Adipose tissue (tissue), 3 donors: Measurements from ENCODE around the gene TRANK1. TPM values are rescaled to one million over a fixed set of nuclear protein-coding genes. Genes with fewer than 3 reads are reported as not detected.

Experiments
- H3K27ac ChIP-seq: one replicate; pipeline ENCODE4 v1.5.1; 2013; ENCODE audit warnings: low read depth, low read length
- WGBS, 3 donors: extraction: QIAGEN DNeasy Blood & Tissue Kit; methylation state at CpG; one replicate each; pipeline ENCODE4 v1.1.7; 2013; 5-methylcytosine and 5-hydroxymethylcytosine counted together
- polyA plus RNA-seq, 3 donors: library from polyadenylated mRNA; stranded (reverse); fragments of 200-250 nt; gene quantifications; one replicate each; pipeline ENCODE4 v1.2.3, GENCODE V29; 2013
- donor health status: healthy with polysubstance abuse.
- donor health status: Bipolar disorder and iron deficiency.
- donor health status: healthy.

The TRANK1 gene
- polyA plus RNA-seq, 3 donors: 1.7 to 5.7 (median 2.9) TPM

DNA sequence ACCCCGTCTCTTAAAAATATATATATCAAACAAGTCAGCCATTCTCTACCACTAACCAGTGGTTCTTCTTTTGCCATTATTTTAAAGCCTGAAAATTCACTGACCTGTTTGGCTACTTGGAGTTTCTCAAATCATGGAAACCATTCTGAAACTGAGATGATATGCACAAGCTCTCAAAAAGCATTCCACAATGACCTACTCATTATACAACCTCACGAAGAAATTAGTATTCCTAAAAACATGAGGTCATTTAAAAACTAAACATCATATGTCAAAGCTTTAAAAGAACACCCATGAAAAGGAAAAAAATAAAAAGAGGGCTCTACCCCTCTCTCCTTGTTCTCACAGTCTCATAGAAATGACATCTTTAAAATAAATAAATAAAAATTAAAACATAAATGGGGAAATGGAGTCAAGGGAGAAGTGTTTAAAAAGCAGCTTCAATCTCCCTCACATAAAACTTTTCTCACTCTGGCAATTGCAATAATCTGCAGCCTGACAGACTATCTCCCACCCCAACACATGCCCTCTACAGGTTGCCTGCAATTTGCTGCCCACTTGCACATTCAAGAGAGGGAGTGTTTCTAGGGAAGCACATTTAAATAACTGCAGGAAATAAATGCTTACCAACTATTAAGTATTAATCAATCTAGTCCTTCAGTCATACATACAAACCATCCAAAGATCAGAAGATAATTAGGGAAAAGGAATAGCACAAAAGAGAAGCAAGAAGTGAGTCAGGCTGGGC is 73.3 kb downstream of the TRANK1 start:
- H3K27ac ChIP-seq: no peak overlapping the region
- WGBS, 3 donors: 71 to 88% (median 82%) methylated on average over 2 of the region's 2 CpGs

DNA sequence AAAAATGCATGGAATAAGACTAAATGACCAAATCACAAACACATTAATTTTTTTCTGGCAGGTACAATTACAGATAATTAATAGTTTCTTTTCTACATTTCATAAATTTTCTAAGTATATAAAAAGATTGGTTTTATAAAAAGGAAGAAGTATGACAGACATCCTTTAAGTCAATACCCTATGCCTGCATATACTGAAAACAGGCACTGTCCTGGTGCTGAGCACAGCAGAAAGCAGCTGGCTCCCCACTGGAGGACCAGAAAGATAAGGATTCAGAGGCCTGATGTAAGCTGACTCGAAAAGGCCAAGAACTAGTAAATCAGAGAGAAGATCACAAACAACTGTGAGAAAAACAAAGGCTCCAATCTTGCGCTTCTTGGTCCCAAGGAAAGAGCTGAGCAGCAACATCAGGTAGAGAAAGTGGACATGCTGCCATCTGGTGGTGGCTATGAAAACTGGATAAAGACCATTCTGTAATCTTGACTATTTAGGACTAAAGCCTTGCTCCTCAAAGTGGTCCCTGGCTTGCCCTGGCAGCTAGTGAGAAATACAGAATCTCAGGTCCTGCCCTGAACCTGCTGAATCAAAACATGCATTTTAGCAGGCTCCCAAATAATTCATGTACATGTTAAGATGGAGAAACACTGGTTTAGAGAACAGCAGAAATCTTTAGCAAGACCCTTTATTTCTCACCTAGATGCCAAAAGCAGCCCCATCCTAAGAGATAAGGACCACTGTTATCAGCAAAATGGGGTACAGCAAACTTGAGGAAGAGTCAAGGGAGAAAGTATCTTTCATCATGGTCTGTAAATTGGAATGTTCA is 76.0 kb downstream of the TRANK1 start:
- no peak overlapping the region for H3K27ac ChIP-seq
- WGBS, 3 donors: 19 to 25% (median 19%) methylated on average over 2 of the region's 2 CpGs

DNA sequence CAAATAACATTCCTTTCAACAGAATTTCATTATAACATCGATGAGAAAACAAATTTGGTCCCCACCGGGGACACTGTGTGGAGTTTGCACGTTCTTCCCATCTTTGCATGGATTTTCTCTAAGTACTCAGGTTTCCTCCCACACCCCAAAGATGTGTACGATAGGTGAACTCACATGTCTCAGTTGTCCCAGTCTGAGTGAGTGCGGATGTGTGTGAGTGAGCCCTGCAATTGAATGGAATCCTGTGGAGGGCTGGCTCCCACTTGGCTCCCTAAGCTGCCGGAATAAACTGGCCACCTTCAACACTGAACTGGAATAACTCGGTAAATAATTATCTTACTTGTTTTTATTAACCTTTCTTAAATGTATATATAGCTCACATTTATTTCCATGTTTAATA is 77.0 kb downstream of the TRANK1 start:
- 73 to 91% (median 90%) methylated on average over 7 of the region's 7 CpGs for WGBS, 3 donors
- no peak overlapping the region for H3K27ac ChIP-seq

DNA sequence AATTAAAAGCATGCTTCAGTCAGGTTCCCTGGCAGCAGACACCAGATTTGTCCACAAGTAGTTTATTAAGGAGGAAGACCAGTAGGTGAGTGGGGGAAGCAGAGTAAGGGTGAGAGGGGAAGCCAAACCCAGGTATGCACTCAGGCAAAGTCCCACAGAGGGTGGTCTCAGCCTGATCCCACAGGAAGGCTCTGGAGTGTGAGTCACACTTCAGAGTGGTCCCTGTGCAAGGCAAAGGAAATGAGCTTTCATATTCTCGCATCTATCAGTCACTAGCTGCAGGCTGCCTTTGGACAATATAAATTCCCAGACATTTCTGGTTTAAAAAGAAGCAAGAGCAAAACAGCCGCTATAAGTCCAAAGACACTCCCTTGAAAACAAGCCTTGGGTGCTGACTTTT is 78.5 kb downstream of the TRANK1 start:
- 71 to 87% (median 83%) methylated on average over 2 of the region's 2 CpGs for WGBS, 3 donors

DNA sequence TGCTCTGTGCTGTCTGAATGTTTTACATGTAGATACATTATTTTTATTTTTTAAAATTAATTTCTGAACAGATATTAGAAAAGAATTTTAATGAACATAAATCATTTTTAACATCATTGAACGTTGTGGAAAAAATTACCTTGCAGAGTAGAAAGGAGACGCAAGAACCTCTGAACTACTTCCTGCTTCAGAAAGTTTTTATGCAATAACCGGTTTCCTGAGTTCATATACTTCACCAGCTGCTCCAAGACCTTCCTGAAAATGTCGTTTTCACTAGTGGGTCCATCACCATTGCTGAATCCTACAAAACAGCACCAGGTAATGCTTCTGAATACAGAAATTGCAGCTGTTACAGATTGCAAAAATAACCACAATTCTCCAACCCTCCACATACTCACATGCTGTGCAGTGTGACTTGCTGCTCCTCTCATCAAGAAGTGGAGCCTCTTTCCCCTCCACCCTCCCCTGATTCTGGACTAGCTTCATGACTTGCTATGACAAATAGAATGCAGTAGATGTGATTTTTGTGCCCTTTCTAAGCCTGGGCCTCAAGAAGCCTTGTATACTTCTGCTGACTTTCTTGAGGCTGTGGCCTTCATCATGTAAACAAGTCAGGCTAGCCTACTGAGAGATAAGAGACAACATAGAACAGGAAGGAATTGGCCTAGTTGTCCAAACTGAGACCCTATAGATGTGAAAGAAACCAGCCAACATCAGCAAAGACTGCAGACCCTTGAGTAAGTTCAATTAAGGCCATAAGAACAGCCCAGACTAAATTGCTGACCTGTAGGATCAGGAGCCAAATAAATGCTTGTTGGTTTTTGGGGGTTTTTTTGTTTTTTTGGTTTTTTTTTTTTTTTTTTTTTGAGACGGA is 80.4 kb downstream of the TRANK1 start:
- no peak overlapping the region for H3K27ac ChIP-seq
- WGBS, 3 donors: 55 to 78% (median 58%) methylated on average over 5 of the region's 5 CpGs

More for the DNA sequence above, 78.5 kb downstream of the TRANK1 start:
- H3K27ac ChIP-seq: no peak overlapping the region

DNA sequence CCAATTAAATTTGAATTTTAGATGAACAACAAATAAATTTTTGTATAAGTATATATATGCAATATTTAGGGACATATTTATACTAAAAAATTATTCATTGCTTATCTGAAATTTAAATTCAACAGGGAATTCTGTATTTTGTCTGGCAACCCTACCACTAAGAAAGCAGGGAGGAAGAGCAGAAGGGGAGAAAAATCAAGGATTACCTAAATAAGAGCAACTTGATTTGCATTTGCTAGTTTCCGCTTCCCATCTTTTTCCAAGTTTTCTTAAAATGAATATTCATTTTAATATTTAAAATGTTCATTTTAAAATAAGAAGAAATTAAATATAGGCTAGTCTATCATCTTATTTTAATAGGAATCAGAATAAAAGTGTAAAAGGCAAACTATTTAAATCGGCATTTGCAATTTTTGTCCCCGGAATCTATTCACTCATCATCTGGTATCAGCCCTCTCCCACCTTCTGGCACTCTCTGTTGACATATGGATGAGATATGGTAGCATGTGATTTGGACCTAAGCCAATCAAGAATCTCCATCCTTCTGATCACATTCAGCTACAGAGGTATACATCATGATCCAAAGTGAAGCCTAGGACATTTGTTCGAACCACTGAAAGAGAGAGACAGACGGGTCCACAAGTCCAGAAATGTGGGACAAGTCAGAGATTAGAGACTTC is 82.6 kb downstream of the TRANK1 start:
- 96 to 97% (median 97%) methylated on average over 5 of the region's 5 CpGs for WGBS, 3 donors

DNA sequence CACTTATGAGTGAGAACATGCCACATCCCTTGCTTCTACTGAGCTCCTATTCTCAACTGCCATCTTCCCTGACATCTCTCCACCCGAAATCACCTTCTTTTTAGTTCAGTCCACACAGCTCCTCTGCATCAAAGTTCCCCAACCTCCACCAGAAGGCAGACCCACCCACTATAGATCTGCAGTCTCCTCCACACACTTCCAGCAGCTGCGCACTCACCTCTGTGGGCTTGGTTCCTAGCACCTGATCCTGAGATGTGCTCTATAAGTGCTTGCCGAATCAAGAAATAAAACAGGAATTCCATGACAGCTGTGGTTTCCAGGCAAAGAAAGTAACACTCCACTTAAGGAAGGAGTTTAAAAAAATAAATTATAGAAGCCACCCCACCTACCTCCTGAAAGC is 85.4 kb downstream of the TRANK1 start:
- 92 to 96% (median 94%) methylated on average over 3 of the region's 3 CpGs for WGBS, 3 donors
- H3K27ac ChIP-seq: no peak overlapping the region

More for the DNA sequence above, 82.6 kb downstream of the TRANK1 start:
- no peak overlapping the region for H3K27ac ChIP-seq

DNA sequence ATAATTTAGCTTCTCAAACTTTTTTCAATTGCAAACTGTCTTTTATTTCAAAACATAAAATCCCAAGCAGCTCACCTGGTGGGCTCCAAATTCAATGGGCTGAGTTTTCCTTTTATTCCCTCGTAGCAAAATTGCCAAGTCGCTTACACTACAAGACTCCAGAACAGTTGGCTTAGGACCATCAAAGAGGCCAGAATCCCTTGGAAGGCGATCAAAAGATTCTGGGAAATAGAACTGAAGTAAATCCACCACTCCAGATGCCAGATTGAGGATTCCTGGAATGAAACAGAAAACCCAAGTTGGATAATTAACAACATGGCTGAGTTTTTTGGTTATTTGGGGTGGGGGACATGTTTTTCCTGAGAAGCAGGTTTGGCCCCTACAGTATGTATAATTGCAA is 92.8 kb downstream of the TRANK1 start:
- WGBS, 3 donors: 53 to 84% (median 71%) methylated on average over 3 of the region's 3 CpGs
- H3K27ac ChIP-seq: no peak overlapping the region

DNA sequence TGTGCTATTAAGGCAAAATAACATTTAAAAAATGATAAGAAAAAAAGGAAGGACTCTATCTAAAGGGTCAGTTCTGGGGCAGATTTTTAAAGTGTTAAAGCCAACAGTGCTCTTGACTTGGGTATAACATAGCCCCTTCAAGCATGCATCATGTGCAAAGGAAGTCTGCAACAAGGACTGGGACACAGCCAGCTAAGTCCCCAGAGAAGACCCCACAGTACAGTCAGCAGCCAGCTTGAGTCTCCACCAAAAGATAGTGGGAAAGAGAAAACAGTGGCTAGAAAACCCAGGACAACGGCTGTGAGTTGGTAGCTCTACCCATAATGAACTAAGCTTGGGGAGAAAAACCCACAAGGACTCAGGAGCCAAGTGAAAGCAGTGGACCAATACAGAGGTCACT is 94.1 kb downstream of the TRANK1 start:
- 60 to 87% (median 64%) methylated on average over 1 of the region's 1 CpG for WGBS, 3 donors
- no peak overlapping the region for H3K27ac ChIP-seq

DNA sequence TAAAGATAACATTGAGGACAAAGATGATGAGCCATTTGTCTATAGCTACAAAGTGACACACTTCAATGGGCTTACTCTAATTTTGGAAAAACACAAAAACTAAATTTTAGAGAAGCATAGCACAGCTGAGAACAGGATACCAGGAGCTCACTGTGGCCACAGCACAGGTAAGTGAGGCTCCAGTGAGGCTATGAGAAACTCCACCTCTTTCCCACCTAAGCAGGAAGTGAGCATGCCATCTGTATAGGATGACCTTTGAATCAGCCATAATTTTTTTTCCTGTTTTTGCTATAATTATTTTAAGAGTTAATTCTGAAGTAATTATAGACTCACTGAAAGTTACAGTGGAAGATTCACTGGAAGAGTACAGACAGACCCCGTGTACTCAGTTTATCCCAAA is 98.4 kb downstream of the TRANK1 start:
- H3K27ac ChIP-seq: no peak overlapping the region
- 89 to 97% (median 95%) methylated on average over 1 of the region's 1 CpG for WGBS, 3 donors

DNA sequence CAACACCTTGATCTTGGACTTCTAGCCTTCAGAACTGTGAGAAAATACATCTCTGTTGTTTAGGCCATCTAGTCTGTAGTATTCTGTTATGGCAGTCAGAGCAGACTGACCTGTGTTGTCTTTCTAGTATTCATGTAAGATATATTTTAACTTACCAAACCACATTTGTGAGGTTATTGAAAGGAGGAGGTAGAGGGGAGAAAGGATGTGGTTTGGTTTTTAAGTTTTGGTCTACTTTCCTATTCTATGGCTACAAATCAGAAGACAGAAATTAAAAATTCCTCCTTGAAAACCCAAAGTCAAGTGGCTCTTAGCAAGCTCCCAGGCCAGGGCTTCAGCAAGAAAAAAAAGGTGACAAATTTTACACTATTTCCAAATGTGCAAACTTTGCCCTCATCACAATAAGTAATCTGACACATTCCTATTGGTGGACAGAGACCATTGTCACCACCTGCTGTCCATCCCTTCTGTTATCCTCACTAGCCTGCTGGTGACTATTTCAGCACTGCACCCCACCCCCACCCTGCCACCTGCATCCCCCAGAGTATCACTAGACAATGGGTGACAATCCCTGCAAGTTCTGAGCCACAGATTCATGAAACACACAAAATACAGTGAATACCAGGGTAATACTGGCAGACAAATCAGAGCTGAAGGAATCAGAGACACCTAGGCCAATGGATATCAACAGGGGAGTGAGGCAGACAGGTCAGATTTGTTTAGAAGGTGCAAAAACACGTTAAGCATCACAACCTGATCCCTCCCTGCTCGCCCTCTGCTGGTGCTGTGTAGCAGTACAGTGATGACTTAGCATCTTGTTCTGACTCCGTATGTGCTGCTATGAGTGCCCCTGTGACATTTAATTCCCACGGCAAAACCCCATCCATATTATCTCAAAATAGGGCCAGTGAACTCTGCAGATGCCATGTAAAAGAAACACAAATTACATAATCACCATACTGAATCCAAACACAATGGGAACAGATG is 101.5 kb downstream of the TRANK1 start:
- 62 to 69% (median 65%) methylated on average over 4 of the region's 4 CpGs for WGBS, 3 donors
- no peak overlapping the region for H3K27ac ChIP-seq

DNA sequence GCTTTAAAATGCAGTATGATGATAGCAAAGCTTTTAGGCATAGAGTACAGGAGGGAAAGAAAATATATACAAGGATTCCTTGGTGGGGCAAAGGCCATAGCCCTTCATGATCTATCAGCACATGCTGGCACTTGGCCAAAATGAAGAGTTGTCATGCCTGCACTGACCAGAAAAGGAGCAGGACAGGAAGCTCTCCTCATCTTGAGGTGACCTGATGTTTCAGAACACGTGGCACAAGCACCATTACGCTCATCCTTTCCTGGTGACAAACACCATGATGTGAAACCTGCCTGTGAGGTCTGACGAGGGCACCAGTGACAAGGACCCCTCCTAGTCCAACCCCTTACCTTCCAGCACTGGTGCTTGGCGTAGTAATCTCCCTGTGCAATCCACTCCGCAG is 102.6 kb downstream of the TRANK1 start:
- no peak overlapping the region for H3K27ac ChIP-seq
- WGBS, 3 donors: 90 to 97% (median 93%) methylated on average over 5 of the region's 5 CpGs

DNA sequence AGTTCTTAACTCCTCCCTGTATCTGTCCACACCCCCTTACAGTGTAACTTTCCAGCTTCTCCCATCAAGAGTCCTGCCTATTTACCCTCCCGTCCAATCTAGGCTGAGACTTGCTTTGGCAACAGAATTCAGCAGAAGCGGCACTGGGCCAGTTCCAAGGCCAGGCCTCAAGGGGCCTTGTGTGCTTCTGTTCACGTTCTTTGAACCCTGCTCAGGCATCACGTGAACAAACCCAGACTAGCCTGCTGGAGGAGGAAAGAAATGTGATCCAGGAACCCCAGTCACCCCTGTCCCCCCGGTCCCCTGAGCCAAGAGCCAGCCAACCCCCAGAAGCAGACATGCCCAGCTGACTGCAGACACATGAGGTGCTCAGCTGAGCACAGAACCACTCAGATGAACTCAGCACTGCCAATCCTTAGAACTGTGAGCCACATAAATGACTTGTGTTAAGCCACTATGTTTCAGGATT is 104.4 kb downstream of the TRANK1 start:
- 63 to 73% (median 71%) methylated on average over 5 of the region's 5 CpGs for WGBS, 3 donors
- H3K27ac ChIP-seq: no peak overlapping the region

DNA sequence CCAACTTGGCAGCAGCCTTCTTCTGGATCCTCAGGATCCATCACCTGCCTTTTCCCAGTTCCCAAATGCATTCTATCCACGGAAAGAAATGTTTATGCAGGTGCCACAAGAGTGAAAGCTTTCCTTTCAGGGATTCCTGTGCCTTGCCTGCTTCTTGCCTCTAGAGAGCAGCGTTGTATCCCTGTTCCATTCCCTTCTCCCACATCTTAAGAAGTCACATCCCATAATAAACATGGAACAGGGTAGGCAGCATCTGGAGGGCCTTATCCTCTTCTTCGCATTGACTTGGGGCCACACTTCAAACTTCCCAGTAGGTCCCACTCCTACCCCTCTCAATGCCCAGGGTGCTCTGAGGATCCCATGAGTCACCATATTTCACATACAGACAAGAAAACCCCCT is 107.8 kb downstream of the TRANK1 start:
- H3K27ac ChIP-seq: no peak overlapping the region
- WGBS, 3 donors: 54 to 88% (median 81%) methylated on average over 3 of the region's 3 CpGs

DNA sequence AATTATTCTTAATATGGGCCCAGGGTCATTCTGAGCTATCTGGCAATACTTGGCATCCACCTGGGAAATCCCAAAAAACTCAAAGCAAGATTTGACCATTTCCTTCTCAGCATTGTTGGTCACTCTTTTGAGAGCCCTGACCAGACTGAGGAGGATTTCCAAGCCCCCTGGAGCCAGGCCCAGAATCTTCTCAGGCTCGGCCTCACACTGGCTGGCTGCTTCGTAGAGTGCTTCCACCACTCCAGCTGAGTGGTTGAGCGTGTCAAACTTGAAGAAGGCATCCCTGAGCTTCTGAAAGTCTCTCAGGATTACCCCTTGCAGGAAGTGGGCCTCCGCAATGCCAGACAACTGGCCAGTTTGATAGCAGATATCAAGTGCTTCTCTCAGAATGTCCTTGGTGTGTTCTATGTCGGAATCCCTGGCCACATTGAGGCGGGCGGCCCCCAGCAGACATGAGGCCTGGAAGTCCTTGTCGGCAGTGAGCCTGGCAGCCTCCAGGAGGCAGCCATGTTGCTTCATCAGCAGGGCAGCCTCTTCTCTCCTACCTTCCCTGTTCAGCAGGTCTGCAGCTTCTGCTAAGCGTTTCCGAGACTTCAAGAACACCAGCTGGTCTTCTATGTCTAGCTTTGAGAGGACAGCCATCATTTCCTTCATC is 111.6 kb downstream of the TRANK1 start:
- H3K27ac ChIP-seq: no peak overlapping the region
- WGBS, 3 donors: 88 to 94% (median 92%) methylated on average over 10 of the region's 10 CpGs

DNA sequence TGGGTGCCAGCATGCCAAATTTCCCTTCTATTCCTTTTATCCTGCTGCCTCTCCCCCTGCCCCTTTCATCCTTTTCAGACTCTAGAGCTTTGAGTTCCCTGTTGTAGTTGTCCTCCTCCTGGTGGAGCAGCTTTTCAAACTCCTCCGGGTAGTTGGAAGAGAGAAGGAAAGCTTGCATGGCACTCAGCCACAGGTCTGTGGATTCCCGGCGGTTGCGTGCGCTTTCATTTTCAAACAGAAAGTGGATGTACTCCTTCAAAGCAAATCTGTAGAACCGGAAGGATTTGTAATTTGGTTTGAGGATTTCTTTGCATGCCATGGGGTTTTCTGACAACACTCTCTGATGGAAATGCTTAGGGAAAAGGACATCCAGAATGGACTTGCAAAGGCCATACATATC is 112.4 kb downstream of the TRANK1 start:
- H3K27ac ChIP-seq: no peak overlapping the region
- 80 to 92% (median 82%) methylated on average over 6 of the region's 6 CpGs for WGBS, 3 donors

DNA sequence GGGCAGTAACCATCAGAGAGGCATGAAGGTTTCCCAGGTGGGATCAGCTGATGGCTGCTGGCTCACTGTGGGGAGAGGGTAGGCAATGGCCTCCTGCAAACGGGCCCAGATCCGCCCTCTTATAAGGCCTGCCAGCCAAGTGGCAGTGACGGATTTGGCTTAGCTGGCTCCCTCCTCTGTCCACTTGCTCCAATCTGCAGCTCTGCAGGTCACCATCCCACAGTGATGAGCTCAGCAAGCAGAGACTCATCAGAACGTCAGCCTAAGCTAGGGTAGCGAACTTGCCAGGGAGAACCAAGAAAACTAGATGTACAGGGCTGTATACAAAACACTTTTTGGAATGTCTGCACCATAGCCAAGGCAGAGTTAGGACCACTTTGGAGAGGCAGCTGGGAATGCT is 117.7 kb downstream of the TRANK1 start:
- no peak overlapping the region for H3K27ac ChIP-seq
- WGBS, 3 donors: 81 to 89% (median 81%) methylated on average over 5 of the region's 5 CpGs
